NB4 (cell line): ENCODE measurements around the gene ZNF358.

Experiments
- DNase-seq: peaks from one replicate; pipeline ENCODE4 v3.0.0; 2010; ENCODE audit warnings: low read depth
- H3K4me3 ChIP-seq: one replicate; pipeline ENCODE4 v1.5.1; 2011; ENCODE audit warnings: mild to moderate bottlenecking, low read depth, low read length, moderate library complexity
- CTCF ChIP-seq: IDR thresholded peaks from one replicate; pipeline ENCODE4 v1.5.1; 2012; ENCODE audit warnings: low read depth, low read length
- MAX ChIP-seq: IDR thresholded peaks from 2 replicates; pipeline ENCODE4 v1.6.1; 2011; ENCODE audit warnings: low read depth, low read length
- MYC ChIP-seq: IDR thresholded peaks from 2 replicates; pipeline ENCODE4 v1.6.1; 2011; ENCODE audit warnings: low read depth, low read length
- POLR2A ChIP-seq: IDR thresholded peaks from 2 replicates; pipeline ENCODE4 v1.6.1; 2011; ENCODE audit warnings: mild to moderate bottlenecking; ENCODE audit not compliant: insufficient read length; ENCODE audit errors: extremely low read depth

ZNF358 gene

GRCh38 chr19:7494416-7495098 is 21.3 kb upstream of the ZNF358 start:
- H3K4me3 ChIP-seq: no peak overlapping the region
- TF ChIP-seq CTCF (no peak), MYC (no peak), POLR2A (no peak), MAX (no peak)
- no peak for DNase-seq

GRCh38 chr19:7497292-7497691 is 18.6 kb upstream of the ZNF358 start:
- peak; percentile 46 for DNase-seq
- no peak for TF ChIP-seq MAX
- TF ChIP-seq CTCF: peak; percentile 66
- no peak overlapping the region for H3K4me3 ChIP-seq

GRCh38 chr19:7500811-7501450 is 15.0 kb upstream of the ZNF358 start:
- no peak overlapping the region for H3K4me3 ChIP-seq
- no peak for TF ChIP-seq MAX
- no peak for TF ChIP-seq CTCF
- no peak for TF ChIP-seq POLR2A
- no peak for TF ChIP-seq MYC
- DNase-seq: no peak

- no peak for TF ChIP-seq POLR2A
- TF ChIP-seq MAX: no peak
- TF ChIP-seq CTCF: no peak
- no peak for TF ChIP-seq MYC
- H3K4me3 ChIP-seq: no peak overlapping the region
- no peak for DNase-seq
Observed at GRCh38 chr19:7502552-7502951, 13.4 kb upstream of the ZNF358 start.

- DNase-seq: no peak
- no peak overlapping the region for H3K4me3 ChIP-seq
- TF ChIP-seq POLR2A: no peak
- no peak for TF ChIP-seq CTCF
- TF ChIP-seq MYC: no peak
- no peak for TF ChIP-seq MAX
Observed at GRCh38 chr19:7504684-7505083, 11.2 kb upstream of the ZNF358 start.
